DND-41 (cell line): Measurements from ENCODE around the gene MEF2C.

Experiments
- ATAC-seq: fragments of 200-7000 bp; cut with Tn5 transposase; 3 replicates; pipeline ENCODE4 v1.9.1; 2021; ENCODE audit warnings: low read depth; ENCODE audit not compliant: insufficient read depth
- DNase-seq: peaks from one replicate; pipeline ENCODE4 v3.0.0-alpha.2; 2020
- H2AFZ ChIP-seq: 2 replicates; pipeline ENCODE4 v1.6.0; 2012; ENCODE audit warnings: low read depth, low read length
- H3K27ac ChIP-seq: 2 replicates; pipeline ENCODE4 v1.5.1; 2012; ENCODE audit warnings: low read length, inconsistent platforms
- H3K27me3 ChIP-seq: fragments of 200-600 bp; sonication (generic); 2 replicates; pipeline ENCODE4 v1.6.0; 2012; ENCODE audit warnings: low read length, mild to moderate bottlenecking, inconsistent platforms; ENCODE audit not compliant: insufficient read depth, poor library complexity
- H3K36me3 ChIP-seq: 2 replicates; pipeline ENCODE4 v1.5.1; 2012; ENCODE audit warnings: low read length, inconsistent platforms; ENCODE audit not compliant: insufficient read depth
- H3K4me1 ChIP-seq: 2 replicates; pipeline ENCODE4 v1.5.1; 2012; ENCODE audit warnings: mild to moderate bottlenecking, low read length; ENCODE audit not compliant: insufficient read depth
- H3K4me2 ChIP-seq: 2 replicates; pipeline ENCODE4 v1.6.0; 2012; ENCODE audit warnings: mild to moderate bottlenecking, moderate library complexity, low read length, inconsistent platforms; ENCODE audit not compliant: insufficient read depth
- H3K4me3 ChIP-seq, 2 experiments: fragments of 200-600 bp in 1 of 2; shearing (Covaris generic) in 1 of 2; 2 replicates each; pipeline ENCODE4 v1.5.1; 2012 to 2016; ENCODE audit warnings: inconsistent platforms in 2 of 2, low read length in 2 of 2, mild to moderate bottlenecking in 2 of 2, low read depth in 1 of 2, moderate library complexity in 1 of 2
- H3K79me2 ChIP-seq: 2 replicates; pipeline ENCODE4 v1.6.0; 2012; ENCODE audit warnings: low read length, inconsistent platforms; ENCODE audit not compliant: insufficient read depth
- H3K9ac ChIP-seq: 2 replicates; pipeline ENCODE4 v1.6.0; 2012; ENCODE audit warnings: low read depth, mild to moderate bottlenecking, inconsistent platforms, low read length, moderate library complexity
- H3K9me3 ChIP-seq: 2 replicates; pipeline ENCODE4 v1.5.1; 2012; ENCODE audit warnings: low read length, moderate library complexity, mild to moderate bottlenecking, inconsistent platforms; ENCODE audit not compliant: insufficient read depth, severe bottlenecking
- H4K20me1 ChIP-seq: 2 replicates; pipeline ENCODE4 v1.6.0; 2012; ENCODE audit warnings: low read length; ENCODE audit not compliant: insufficient read depth
- EZH2 ChIP-seq: IDR thresholded peaks from 3 replicates; pipeline ENCODE4 v1.6.1; 2012; ENCODE audit warnings: borderline replicate concordance, low read depth, mild to moderate bottlenecking, moderate library complexity, low read length, inconsistent platforms; ENCODE audit not compliant: severe bottlenecking
- TF ChIP-seq, protein P1 (sequence below): IDR thresholded peaks from 2 replicates; pipeline ENCODE4 v1.5.1; 2012; ENCODE audit warnings: borderline replicate concordance, low read length, moderate library complexity, mild to moderate bottlenecking; ENCODE audit not compliant: poor library complexity, severe bottlenecking; ENCODE audit errors: extremely low read depth

The MEF2C gene

DNA sequence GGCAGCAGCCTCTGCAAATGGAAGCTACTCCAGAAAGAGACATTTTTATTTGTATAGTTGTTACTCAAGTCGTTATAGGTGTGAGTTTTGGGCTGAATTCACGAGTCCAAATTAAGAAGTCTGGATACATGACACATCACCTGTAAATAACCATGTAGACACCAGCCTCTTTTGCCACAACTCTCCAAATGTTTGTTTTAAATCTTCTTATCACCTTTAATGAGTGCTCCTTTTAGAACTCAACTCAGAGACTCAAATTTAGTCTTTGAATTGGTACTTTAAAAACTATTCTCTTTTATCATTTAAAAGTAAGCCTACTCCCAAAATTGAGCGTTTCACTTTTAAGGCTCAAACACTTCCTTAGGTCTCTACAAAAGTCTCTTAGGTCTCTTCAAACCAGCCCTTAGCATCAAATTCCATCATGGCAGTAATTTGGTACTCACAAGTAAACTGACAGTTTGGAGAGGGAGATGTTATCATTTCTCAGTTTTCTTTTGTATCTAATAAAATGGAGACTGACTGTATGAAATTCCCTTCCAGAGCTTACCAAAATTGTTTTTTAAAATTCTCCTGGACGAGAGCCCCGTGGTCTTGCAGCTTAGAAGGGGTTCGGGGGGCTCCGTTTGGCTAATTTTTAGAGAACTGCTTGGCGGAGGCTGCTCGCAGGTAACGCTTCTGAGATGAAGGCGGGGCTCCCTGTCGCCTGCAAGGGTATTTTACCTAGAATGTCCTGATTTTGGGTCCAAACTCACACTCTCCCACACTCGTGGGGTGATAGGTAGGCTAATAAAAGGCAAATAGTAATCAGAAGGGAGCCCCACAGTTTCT is 194.6 kb downstream of the MEF2C start:
- no peaks in the 10 kb centered on the region for H3K4me1 ChIP-seq
- H3K79me2 ChIP-seq = no peaks in the 10 kb centered on the region
- no peak overlapping the region for H3K9ac ChIP-seq
- ATAC-seq = no peak
- TF ChIP-seq, protein P1, sequence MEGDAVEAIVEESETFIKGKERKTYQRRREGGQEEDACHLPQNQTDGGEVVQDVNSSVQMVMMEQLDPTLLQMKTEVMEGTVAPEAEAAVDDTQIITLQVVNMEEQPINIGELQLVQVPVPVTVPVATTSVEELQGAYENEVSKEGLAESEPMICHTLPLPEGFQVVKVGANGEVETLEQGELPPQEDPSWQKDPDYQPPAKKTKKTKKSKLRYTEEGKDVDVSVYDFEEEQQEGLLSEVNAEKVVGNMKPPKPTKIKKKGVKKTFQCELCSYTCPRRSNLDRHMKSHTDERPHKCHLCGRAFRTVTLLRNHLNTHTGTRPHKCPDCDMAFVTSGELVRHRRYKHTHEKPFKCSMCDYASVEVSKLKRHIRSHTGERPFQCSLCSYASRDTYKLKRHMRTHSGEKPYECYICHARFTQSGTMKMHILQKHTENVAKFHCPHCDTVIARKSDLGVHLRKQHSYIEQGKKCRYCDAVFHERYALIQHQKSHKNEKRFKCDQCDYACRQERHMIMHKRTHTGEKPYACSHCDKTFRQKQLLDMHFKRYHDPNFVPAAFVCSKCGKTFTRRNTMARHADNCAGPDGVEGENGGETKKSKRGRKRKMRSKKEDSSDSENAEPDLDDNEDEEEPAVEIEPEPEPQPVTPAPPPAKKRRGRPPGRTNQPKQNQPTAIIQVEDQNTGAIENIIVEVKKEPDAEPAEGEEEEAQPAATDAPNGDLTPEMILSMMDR = no peak
- TF ChIP-seq EZH2 = no peak
- no peak overlapping the region for H2AFZ ChIP-seq
- H3K4me3 ChIP-seq = no peak overlapping the region
- no peaks in the 10 kb centered on the region for H4K20me1 ChIP-seq
- H3K9me3 ChIP-seq = no peaks in the 10 kb centered on the region
- H3K36me3 ChIP-seq = no peaks in the 10 kb centered on the region
- no peaks in the 10 kb centered on the region for H3K27me3 ChIP-seq
- H3K27ac ChIP-seq = no peak overlapping the region
- no peak for DNase-seq
- H3K4me2 ChIP-seq = no peak overlapping the region

DNA sequence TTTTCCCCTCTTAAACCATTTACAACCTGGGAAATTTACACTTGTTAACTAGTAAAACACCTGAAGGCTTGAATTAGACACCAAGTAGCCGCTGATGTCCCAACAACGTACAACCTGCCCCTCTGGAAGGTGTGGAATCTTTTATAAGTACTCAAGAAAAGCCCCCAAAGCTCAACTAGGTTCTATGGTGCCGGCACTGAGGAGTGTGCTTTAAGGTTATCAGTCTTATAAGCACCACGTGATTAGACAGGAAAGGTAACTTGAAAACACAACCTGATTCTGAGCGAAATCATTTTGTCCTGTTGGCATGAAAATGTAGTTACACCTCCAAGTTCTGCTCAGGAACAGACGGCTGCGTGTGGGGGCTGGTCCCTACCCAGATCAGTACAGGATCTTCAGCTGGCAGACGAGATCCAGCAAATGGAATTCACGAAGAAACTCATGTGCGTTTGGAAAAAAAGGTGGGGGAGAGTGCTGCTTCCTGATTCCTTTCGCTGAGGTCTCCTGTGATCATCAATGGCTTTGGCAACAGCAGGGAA is 195.5 kb downstream of the MEF2C start:
- TF ChIP-seq, protein P1 = no peak
- no peak for TF ChIP-seq EZH2
- no peaks in the 10 kb centered on the region for H3K36me3 ChIP-seq
- H4K20me1 ChIP-seq = no peaks in the 10 kb centered on the region
- no peaks in the 10 kb centered on the region for H3K4me1 ChIP-seq
- no peak overlapping the region for H3K4me3 ChIP-seq
- no peak overlapping the region for H2AFZ ChIP-seq
- peaks cover 7% of the 10 kb centered on the region for H3K27me3 ChIP-seq
- H3K4me2 ChIP-seq = no peak overlapping the region
- no peaks in the 10 kb centered on the region for H3K9me3 ChIP-seq
- ATAC-seq (no peak), DNase-seq (no peak)
- H3K79me2 ChIP-seq = no peaks in the 10 kb centered on the region
- no peak overlapping the region for H3K9ac ChIP-seq
- no peak overlapping the region for H3K27ac ChIP-seq

DNA sequence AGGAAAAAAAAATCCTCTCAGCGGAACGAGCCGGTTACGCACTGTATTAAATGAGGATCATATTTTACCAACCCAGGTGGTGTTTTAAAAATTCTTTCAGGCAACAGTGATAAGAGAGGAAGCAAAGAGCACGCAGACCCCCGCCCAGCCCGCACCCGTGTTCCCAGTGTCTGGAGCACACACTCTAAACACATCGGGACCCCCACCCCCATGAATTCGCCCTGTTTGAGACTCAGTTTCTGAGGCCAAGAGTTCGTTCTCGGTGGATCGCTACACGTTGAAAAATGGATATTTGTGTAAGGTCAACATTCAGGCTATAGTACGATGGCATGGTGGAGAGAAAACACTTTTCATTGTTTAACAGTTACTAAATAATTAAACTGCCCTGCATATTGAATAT is 196.3 kb downstream of the MEF2C start:
- no peak overlapping the region for H3K4me3 ChIP-seq
- no peaks in the 10 kb centered on the region for H3K79me2 ChIP-seq
- TF ChIP-seq, protein P1 = no peak
- no peak for TF ChIP-seq EZH2
- no peaks in the 10 kb centered on the region for H3K36me3 ChIP-seq
- DNase-seq (no peak), ATAC-seq (no peak)
- H2AFZ ChIP-seq = no peak overlapping the region
- H4K20me1 ChIP-seq = no peaks in the 10 kb centered on the region
- no peaks in the 10 kb centered on the region for H3K4me1 ChIP-seq
- H3K27me3 ChIP-seq = peaks cover 7% of the 10 kb centered on the region
- no peak overlapping the region for H3K27ac ChIP-seq
- no peak overlapping the region for H3K9ac ChIP-seq
- H3K9me3 ChIP-seq = no peaks in the 10 kb centered on the region
- no peak overlapping the region for H3K4me2 ChIP-seq
